Fibroblast of the aortic adventitia (primary cell): ENCODE measurements around the gene CREB1. TPM values are rescaled to one million over a fixed set of nuclear protein-coding genes. Genes with fewer than 3 reads are reported as not detected.

Experiments used
- DNase-seq: peaks from one replicate; pipeline ENCODE4 v3.0.0-alpha.2; 2010; ENCODE audit warnings: low read depth
- H3K4me3 ChIP-seq: 2 replicates; pipeline ENCODE4 v1.5.1; 2011; ENCODE audit warnings: low read depth, mild to moderate bottlenecking, control low read depth, low read length, moderate library complexity
- total RNA-seq: library from RNA; depleted of rRNA; stranded (reverse); fragments of >200 nt; gene quantifications from 2 replicates; pipeline ENCODE4 v1.2.3, GENCODE V29; 2012; ENCODE audit warnings: low replicate concordance
- TF ChIP-seq, protein P1 (sequence below): IDR thresholded peaks from 2 replicates; pipeline ENCODE4 v1.5.1; 2011; ENCODE audit warnings: mild to moderate bottlenecking, low read length, control low read depth, inconsistent platforms; ENCODE audit not compliant: insufficient read depth

The CREB1 gene
- total RNA-seq, 1 donor = 52.4 TPM

GRCh38 chr2:207619764-207620203 is 90.0 kb downstream of the CREB1 start:
- no peak overlapping the region for H3K4me3 ChIP-seq
- TF ChIP-seq, protein P1, sequence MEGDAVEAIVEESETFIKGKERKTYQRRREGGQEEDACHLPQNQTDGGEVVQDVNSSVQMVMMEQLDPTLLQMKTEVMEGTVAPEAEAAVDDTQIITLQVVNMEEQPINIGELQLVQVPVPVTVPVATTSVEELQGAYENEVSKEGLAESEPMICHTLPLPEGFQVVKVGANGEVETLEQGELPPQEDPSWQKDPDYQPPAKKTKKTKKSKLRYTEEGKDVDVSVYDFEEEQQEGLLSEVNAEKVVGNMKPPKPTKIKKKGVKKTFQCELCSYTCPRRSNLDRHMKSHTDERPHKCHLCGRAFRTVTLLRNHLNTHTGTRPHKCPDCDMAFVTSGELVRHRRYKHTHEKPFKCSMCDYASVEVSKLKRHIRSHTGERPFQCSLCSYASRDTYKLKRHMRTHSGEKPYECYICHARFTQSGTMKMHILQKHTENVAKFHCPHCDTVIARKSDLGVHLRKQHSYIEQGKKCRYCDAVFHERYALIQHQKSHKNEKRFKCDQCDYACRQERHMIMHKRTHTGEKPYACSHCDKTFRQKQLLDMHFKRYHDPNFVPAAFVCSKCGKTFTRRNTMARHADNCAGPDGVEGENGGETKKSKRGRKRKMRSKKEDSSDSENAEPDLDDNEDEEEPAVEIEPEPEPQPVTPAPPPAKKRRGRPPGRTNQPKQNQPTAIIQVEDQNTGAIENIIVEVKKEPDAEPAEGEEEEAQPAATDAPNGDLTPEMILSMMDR = no peak
- DNase-seq = no peak

DNA sequence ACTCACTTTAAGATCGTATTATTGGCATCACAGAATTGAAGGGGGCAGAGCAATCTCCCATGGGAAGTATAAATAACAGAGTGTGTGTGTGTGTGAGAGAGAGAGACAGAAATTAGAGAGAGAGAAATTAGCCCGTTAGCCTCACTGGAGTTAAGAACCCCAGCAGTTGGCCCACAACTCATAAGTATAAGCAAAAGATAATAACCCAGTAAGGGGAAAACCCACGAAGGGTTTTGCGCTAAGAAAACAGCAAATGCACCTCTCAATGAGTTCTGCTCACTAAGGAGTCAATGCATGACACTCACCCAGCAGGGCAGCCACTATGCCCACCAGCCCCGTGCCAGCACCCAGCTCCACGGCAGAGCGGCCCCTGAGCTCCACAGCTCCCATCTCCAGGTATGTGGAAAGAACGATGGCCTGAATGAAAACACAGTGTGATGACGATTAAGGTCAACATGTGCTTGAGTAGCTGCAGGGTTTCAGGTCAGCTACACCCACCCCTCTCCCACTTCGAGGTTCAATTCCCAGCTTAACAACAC is 91.8 kb downstream of the CREB1 start:
- DNase-seq = no peak
- TF ChIP-seq, protein P1 = no peak
- no peak overlapping the region for H3K4me3 ChIP-seq

DNA sequence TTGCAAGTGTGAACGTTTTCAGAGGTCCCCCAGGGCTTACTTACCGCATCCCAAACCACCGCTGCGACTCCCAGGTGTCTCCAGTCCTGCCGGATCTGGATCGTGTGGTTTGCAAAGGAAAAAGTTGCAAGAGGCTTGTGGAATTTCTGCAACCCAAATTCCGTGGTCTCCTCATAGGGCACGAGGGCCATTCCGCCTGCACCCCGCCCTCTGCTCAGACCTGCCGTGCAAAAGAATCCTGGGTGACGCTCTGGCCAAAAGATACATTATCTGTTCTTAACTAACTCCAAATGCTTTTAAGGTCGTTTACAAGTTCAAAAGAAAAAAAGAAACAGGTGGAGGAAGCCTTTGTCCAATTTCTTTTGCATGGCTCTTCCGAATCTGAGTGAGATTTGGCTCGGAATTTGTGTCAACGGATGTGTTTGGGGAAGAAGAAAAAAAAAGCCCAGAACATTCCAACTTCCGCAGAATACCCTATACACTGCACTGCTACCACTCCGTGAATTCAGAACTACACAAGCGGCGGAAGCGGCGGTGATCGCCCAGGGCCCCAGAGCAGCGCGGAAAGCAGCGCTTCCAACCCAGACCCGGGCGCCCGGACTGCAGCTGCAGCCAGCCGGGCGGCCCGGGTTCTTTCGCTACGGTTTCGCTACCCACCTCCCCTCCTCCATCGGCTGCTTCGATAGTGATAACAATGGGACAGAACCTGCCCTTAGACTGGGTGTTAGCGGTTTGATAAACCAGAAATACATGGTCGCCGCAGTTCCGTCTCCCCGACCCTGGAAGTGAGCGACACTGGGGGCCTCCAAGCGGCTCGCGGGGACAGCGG is 94.6 kb downstream of the CREB1 start:
- peak; percentile 73 for DNase-seq
- H3K4me3 ChIP-seq = peak overlapping the region; percentile 88
- TF ChIP-seq, protein P1 = no peak

GRCh38 chr2:207625014-207625907 is 95.5 kb downstream of the CREB1 start, which contains the start of gene METTL21A:
Gene METTL21A (minus strand): TSS chr2:207625394. CDS start chr2:207624375, 1,019 bp downstream.
- TF ChIP-seq, protein P1 = peak; percentile 56
- peak; percentile 75 for DNase-seq
- peak within 1 kb of the TSS; percentile 88 for H3K4me3 ChIP-seq

- no peak for DNase-seq
- no peak overlapping the region for H3K4me3 ChIP-seq
- TF ChIP-seq, protein P1 = no peak
Observed at GRCh38 chr2:207629553-207629952, 99.8 kb downstream of the CREB1 start.

- no peak for DNase-seq
- H3K4me3 ChIP-seq = no peak overlapping the region
- TF ChIP-seq, protein P1 = no peak
Observed at GRCh38 chr2:207630491-207630890, 100.7 kb downstream of the CREB1 start.
